Measurements from ENCODE around the gene ARSJ.

- TF ChIP-seq EZH2phosphoT487 (IDR thresholded peaks at IDR 0.05; ENCODE audit: borderline replicate concordance, low read length) (no peak), CTCF (IDR thresholded peaks at IDR 0.05; ENCODE audit: low read depth, low read length, poor library complexity, severe bottlenecking) (no peak)
Measured at GRCh38 chr4:113955411-113955810, 24.0 kb downstream of the ARSJ start.

Measured in DOHH2 (cell line).